Measurements from ENCODE around the gene LAMB1.

LAMB1 gene

DNA sequence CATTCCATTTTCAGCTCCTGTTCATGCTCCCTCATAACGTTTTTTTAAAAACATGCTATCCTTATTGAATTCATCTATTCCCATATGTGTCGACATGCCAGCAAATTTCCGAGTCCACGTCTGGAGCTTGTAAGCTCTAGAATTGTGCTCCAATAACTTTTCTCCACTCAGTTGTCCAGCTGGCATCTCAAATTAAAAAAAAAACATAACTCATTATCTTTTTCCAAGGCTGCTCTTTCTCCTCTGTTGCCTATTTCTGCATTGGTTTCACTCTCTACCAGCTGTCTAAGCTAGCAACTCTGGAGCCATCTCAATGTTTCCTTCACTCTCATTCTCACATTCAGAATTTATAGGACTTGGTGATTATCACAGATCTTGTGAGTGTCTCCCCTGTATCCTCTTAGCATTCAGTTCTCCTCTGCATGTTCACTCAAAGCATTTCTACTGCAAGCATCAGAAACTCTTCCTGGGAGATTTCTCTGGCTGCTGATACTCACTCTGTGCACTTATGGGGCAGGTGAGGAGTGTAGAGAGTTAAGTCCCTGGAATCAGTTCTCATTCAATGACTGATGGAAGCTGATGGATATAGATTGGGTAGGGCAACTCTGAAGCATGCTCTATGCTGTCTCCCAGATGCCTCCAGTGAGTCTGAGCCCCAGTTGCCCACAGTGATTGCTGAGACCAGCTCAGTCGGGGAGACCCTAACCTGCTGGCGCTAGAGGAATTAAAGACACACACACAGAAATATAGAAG, 118.7 kb downstream of the LAMB1 start:
- Histone ChIP-seq H3K4me3 (ENCODE audit: low read depth in 1 of 2, low read length in 2 of 2) (no peak overlapping the region), H3K4me1 (ENCODE audit: control insufficient read depth in 1 of 2, insufficient read depth in 2 of 2, low read length in 2 of 2) (no peaks in the 10 kb centered on the region), H3K27me3 (ENCODE audit: low read depth, low read length) (no peaks in the 10 kb centered on the region), H3K27ac (ENCODE audit: low read length) (no peak overlapping the region), H3K9me3 (ENCODE audit: control insufficient read depth in 1 of 2, low read length in 2 of 2) (no peaks in the 10 kb centered on the region), H3K36me3 (ENCODE audit: control insufficient read depth in 1 of 2, insufficient read depth in 2 of 2, low read length in 2 of 2) (no peaks in the 10 kb centered on the region)

DNA sequence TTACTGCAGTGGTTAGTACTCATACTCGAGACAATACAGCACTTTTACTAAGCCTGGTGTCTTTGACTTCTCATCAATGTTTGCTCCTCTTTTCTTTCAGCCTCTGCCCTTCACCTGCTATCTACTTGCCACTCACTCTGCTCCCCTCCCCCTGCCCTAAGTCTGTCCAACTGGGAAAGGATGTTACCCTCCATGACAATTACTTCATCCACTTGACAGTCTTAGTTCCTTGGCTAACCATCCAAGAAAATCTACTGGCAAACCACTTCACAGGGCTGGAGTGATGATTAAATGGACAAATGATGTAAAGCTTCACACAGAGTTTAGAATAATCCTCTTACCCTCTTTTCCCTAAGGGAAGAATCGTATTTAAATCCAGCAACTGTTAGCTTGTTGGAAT, 120.2 kb downstream of the LAMB1 start:
- H3K27ac ChIP-seq (ENCODE audit: low read length) = no peak overlapping the region
- H3K27me3 ChIP-seq (ENCODE audit: low read depth, low read length) = no peaks in the 10 kb centered on the region
- no peaks in the 10 kb centered on the region for H3K9me3 ChIP-seq (ENCODE audit: control insufficient read depth in 1 of 2, low read length in 2 of 2)
- H3K4me3 ChIP-seq (ENCODE audit: low read depth in 1 of 2, low read length in 2 of 2) = no peak overlapping the region
- H3K36me3 ChIP-seq (ENCODE audit: control insufficient read depth in 1 of 2, insufficient read depth in 2 of 2, low read length in 2 of 2) = no peaks in the 10 kb centered on the region
- no peaks in the 10 kb centered on the region for H3K4me1 ChIP-seq (ENCODE audit: control insufficient read depth in 1 of 2, insufficient read depth in 2 of 2, low read length in 2 of 2)

DNA sequence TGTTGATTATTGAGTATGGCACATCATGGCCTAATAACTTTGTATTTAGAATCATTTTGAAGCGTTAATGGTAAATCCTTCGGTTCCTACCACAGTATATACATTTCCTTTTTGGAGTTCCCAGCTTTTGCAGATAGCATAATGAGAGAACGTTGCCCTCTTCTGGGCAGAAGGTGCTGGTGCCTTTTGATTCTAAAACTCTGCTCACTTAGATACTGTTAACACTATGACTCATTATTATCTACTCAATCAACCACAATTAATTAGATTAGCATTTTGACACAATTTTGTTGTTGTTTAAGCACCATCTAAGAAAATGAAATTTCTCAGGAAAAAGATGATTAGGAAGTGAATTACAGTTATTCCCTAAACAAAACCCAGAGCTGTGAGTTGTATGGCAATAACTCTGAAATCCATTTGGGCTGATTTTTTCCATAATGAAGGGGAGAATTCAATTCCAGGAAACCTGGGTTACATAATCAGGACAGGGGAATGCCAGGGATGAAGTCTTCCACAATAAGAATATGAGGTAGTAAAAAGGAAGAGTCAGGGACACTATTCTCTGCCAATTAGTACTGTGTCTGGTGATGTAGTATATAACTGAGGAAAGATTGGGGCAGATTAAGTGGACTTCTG, 123.4 kb downstream of the LAMB1 start:
- Histone ChIP-seq H3K4me1 (ENCODE audit: control insufficient read depth in 1 of 2, insufficient read depth in 2 of 2, low read length in 2 of 2) (no peaks in the 10 kb centered on the region), H3K27me3 (ENCODE audit: low read depth, low read length) (no peaks in the 10 kb centered on the region), H3K9me3 (ENCODE audit: control insufficient read depth in 1 of 2, low read length in 2 of 2) (no peaks in the 10 kb centered on the region), H3K36me3 (ENCODE audit: control insufficient read depth in 1 of 2, insufficient read depth in 2 of 2, low read length in 2 of 2) (no peaks in the 10 kb centered on the region), H3K4me3 (ENCODE audit: low read depth in 1 of 2, low read length in 2 of 2) (no peak overlapping the region), H3K27ac (ENCODE audit: low read length) (no peak overlapping the region)

DNA sequence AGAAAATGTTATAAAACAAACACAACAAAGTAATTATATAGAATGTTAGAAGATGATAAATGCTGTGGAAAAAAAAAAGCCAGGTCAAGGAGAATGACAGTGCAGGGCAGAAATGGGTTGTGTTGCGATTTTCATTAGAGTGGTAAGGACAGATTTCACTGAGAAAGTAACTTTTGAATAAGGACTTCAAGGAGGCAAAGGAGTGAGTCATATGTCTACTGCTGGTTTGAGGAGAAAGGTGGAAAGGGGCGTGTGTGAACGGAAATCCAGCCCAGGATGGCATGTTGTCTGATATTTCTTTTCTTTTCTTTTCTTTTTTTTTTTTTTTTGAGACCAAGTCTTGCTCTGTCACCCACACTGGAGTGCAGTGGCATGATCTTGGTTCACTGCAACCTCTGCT, 124.3 kb downstream of the LAMB1 start:
- Histone ChIP-seq H3K4me3 (ENCODE audit: low read depth in 1 of 2, low read length in 2 of 2) (no peak overlapping the region), H3K4me1 (ENCODE audit: control insufficient read depth in 1 of 2, insufficient read depth in 2 of 2, low read length in 2 of 2) (no peaks in the 10 kb centered on the region), H3K36me3 (ENCODE audit: control insufficient read depth in 1 of 2, insufficient read depth in 2 of 2, low read length in 2 of 2) (no peaks in the 10 kb centered on the region), H3K27ac (ENCODE audit: low read length) (no peak overlapping the region), H3K9me3 (ENCODE audit: control insufficient read depth in 1 of 2, low read length in 2 of 2) (no peaks in the 10 kb centered on the region), H3K27me3 (ENCODE audit: low read depth, low read length) (no peaks in the 10 kb centered on the region)

DNA sequence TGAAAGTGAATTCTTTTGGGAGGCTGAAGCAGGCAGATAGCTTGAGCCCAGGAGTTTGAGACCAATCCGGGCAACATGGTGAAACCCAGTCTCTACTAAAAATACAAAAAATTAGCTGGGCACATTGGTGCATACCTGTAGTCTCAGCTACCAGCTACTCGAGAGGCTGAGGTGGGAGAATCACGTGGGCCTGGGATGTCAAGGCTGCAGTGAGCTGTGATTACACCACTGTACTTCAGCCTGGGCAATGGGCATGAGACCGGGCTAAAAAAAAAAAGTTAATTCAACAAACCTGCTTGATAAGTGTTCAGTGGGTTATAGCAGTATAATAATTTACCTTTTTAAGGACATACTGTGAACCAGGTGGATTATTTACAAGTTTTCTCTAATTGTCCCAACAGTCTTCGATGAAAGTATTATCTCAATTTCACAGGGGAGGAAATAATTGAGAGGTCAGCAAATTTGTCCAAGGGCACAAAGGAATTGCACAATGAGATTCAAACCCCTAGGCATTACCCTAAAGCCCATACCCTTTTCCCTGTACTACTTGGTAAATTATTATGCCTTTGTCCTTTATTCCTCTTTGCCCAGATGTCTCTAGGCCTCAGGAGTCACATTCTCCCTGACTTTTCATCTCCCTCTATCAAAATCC, 125.1 kb downstream of the LAMB1 start:
- no peaks in the 10 kb centered on the region for H3K27me3 ChIP-seq (ENCODE audit: low read depth, low read length)
- H3K36me3 ChIP-seq (ENCODE audit: control insufficient read depth in 1 of 2, insufficient read depth in 2 of 2, low read length in 2 of 2) = no peaks in the 10 kb centered on the region
- no peak overlapping the region for H3K4me3 ChIP-seq (ENCODE audit: low read depth in 1 of 2, low read length in 2 of 2)
- H3K27ac ChIP-seq (ENCODE audit: low read length) = no peak overlapping the region
- H3K4me1 ChIP-seq (ENCODE audit: control insufficient read depth in 1 of 2, insufficient read depth in 2 of 2, low read length in 2 of 2) = no peaks in the 10 kb centered on the region
- H3K9me3 ChIP-seq (ENCODE audit: control insufficient read depth in 1 of 2, low read length in 2 of 2) = no peaks in the 10 kb centered on the region

DNA sequence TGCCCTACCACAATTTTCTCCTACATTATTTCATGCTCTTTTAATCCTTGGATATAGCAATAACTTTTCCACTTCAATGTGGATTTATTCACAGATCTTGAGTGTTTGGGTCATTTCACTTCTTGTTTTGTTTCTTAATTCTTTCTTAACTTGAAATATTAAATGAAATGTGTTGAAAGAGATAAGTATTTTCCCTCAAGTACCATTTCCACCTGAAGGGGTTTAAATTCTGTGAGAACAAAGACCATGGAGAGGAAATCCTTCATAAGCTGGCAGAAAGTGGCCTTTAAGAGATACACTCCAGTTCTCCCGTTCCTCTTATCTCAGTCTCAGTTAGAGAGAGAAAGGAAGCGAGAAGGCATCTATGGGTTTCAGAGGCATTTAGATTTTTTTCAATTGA, 126.0 kb downstream of the LAMB1 start:
- Histone ChIP-seq H3K9me3 (ENCODE audit: control insufficient read depth in 1 of 2, low read length in 2 of 2) (no peaks in the 10 kb centered on the region), H3K4me1 (ENCODE audit: control insufficient read depth in 1 of 2, insufficient read depth in 2 of 2, low read length in 2 of 2) (no peaks in the 10 kb centered on the region), H3K4me3 (ENCODE audit: low read depth in 1 of 2, low read length in 2 of 2) (no peak overlapping the region), H3K27ac (ENCODE audit: low read length) (no peak overlapping the region), H3K27me3 (ENCODE audit: low read depth, low read length) (no peaks in the 10 kb centered on the region), H3K36me3 (ENCODE audit: control insufficient read depth in 1 of 2, insufficient read depth in 2 of 2, low read length in 2 of 2) (no peaks in the 10 kb centered on the region)

DNA sequence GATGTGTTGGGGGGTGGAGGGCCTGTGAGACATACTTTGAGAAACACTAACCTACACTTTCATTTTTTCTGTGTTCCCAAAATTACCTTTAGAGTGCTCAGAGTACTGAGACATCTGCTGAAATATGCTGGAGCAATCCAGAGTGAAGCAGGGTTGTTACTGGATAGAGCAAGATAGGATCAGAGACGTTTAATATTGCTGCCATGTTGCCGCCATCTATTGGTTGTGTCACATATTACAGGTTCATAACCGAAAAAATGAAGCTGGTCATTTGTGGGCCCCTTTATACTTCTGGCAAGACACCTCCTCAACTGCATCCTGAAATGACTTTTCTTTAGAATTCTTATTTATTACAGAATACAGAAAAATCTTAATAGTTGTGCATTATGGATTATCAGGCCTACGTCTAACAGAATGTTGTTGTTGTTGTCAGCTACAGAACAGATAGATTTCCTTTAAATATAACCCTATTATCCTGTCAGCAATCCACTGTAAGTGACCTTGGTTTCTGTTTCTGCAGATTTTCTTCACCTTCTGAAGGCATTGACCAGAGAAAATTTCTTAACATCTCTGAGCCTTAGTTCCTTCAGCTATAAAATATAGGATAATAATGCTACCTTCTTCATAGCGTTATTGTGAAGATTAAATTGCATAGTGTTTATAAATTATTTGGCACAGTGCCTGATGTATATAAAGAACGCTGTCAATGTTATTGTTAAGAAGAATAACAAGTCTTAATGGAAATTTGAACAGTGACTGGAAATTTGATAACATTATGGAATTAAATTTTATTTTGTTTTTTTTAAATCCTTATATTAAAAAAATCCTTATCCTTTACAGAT, 128.1 kb downstream of the LAMB1 start:
- H3K36me3 ChIP-seq (ENCODE audit: control insufficient read depth in 1 of 2, insufficient read depth in 2 of 2, low read length in 2 of 2) = no peaks in the 10 kb centered on the region
- H3K4me3 ChIP-seq (ENCODE audit: low read depth in 1 of 2, low read length in 2 of 2) = no peak overlapping the region
- no peaks in the 10 kb centered on the region for H3K9me3 ChIP-seq (ENCODE audit: control insufficient read depth in 1 of 2, low read length in 2 of 2)
- no peaks in the 10 kb centered on the region for H3K4me1 ChIP-seq (ENCODE audit: control insufficient read depth in 1 of 2, insufficient read depth in 2 of 2, low read length in 2 of 2)
- no peak overlapping the region for H3K27ac ChIP-seq (ENCODE audit: low read length)
- no peaks in the 10 kb centered on the region for H3K27me3 ChIP-seq (ENCODE audit: low read depth, low read length)

DNA sequence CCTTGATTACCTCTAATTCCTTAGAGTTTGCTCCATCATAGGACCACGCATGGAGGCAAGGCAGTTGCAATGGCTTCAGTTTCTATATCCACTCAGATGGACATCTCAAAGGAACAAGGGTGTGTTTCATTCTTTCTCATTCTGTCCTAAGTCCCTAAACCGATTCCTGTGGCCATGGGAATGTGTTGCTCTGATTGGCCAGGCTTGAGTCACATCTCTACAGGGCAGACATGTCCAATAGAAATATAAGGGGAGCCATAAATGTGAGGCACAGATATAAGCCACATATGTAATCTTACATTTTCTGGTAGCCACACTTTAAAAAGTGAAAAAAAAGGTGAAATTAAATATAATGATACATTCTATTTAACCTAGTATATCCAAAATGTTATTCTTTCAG, 128.8 kb downstream of the LAMB1 start:
- Histone ChIP-seq H3K27ac (ENCODE audit: low read length) (no peak overlapping the region), H3K36me3 (ENCODE audit: control insufficient read depth in 1 of 2, insufficient read depth in 2 of 2, low read length in 2 of 2) (no peaks in the 10 kb centered on the region)

More for the DNA sequence above, 128.8 kb downstream of the LAMB1 start:
- no peaks in the 10 kb centered on the region for H3K4me1 ChIP-seq (ENCODE audit: control insufficient read depth in 1 of 2, insufficient read depth in 2 of 2, low read length in 2 of 2)
- no peaks in the 10 kb centered on the region for H3K27me3 ChIP-seq (ENCODE audit: low read depth, low read length)
- no peaks in the 10 kb centered on the region for H3K9me3 ChIP-seq (ENCODE audit: control insufficient read depth in 1 of 2, low read length in 2 of 2)
- no peak overlapping the region for H3K4me3 ChIP-seq (ENCODE audit: low read depth in 1 of 2, low read length in 2 of 2)

All from muscle layer of duodenum (tissue), 2 donors.